Astrocyte (in vitro differentiated cells and primary cell): ENCODE measurements around the gene SUN2. TPM values are rescaled to one million over a fixed set of nuclear protein-coding genes. Genes with fewer than 3 reads are reported as not detected.
A peak's percentile ranks its signal among the peaks of the same experiment; 100 is the strongest.

Source experiments
- DNase-seq: peaks from one replicate; pipeline ENCODE4 v3.0.0-alpha.2; 2010; ENCODE audit warnings: low read depth
- FAIRE-seq: peaks from 2 replicates; lab custom pipeline; 2011; peaks lifted over from hg19 to GRCh38; lab: Jason Lieb, UNC
- H2AFZ ChIP-seq: 2 replicates; pipeline ENCODE4 v1.6.0; 2012; ENCODE audit warnings: low read depth, low read length, inconsistent platforms
- H3K27ac ChIP-seq: 2 replicates; pipeline ENCODE4 v1.5.1; 2011; ENCODE audit warnings: low read depth, low read length, inconsistent platforms
- H3K27me3 ChIP-seq: 2 replicates; pipeline ENCODE4 v1.6.0; 2011; ENCODE audit warnings: low read length, inconsistent platforms; ENCODE audit not compliant: insufficient read depth
- H3K36me3 ChIP-seq: 2 replicates; pipeline ENCODE4 v1.5.1; 2011; ENCODE audit warnings: low read length, inconsistent platforms; ENCODE audit not compliant: insufficient read depth
- H3K4me1 ChIP-seq: 2 replicates; pipeline ENCODE4 v1.5.1; 2011; ENCODE audit warnings: low read length, inconsistent platforms; ENCODE audit not compliant: insufficient read depth
- H3K4me2 ChIP-seq: 2 replicates; pipeline ENCODE4 v1.6.0; 2012; ENCODE audit warnings: low read length, inconsistent platforms
- H3K4me3 ChIP-seq: 2 replicates; pipeline ENCODE4 v1.5.1; 2011; ENCODE audit warnings: low read depth, mild to moderate bottlenecking, low read length, inconsistent platforms; ENCODE audit not compliant: insufficient read depth
- H3K79me2 ChIP-seq: 2 replicates; pipeline ENCODE4 v1.6.0; 2012; ENCODE audit warnings: mild to moderate bottlenecking, low read length, inconsistent platforms; ENCODE audit not compliant: insufficient read depth
- H3K9ac ChIP-seq: 2 replicates; pipeline ENCODE4 v1.6.0; 2012; ENCODE audit warnings: mild to moderate bottlenecking, low read length, inconsistent platforms
- H3K9me3 ChIP-seq: 2 replicates; pipeline ENCODE4 v1.5.1; 2012; ENCODE audit warnings: low read depth, mild to moderate bottlenecking, low read length, inconsistent platforms; ENCODE audit not compliant: insufficient read depth
- H4K20me1 ChIP-seq: 2 replicates; pipeline ENCODE4 v1.6.0; 2012; ENCODE audit warnings: low read length, inconsistent platforms; ENCODE audit not compliant: insufficient read depth
- H3K27ac Mint-ChIP-seq: one replicate; pipeline ENCODE4 v1.8.0; 2021; ENCODE audit warnings: mild to moderate bottlenecking, mixed read lengths; ENCODE audit not compliant: unreplicated experiment
- H3K27me3 Mint-ChIP-seq: one replicate; pipeline ENCODE4 v1.8.0; 2021; ENCODE audit warnings: low read depth, mixed read lengths; ENCODE audit not compliant: unreplicated experiment
- H3K36me3 Mint-ChIP-seq: one replicate; pipeline ENCODE4 v1.8.0; 2021; ENCODE audit warnings: low read depth, mixed read lengths; ENCODE audit not compliant: unreplicated experiment
- H3K4me1 Mint-ChIP-seq: one replicate; pipeline ENCODE4 v1.8.0; 2021; ENCODE audit warnings: low read depth, mixed read lengths; ENCODE audit not compliant: unreplicated experiment
- H3K4me3 Mint-ChIP-seq: one replicate; pipeline ENCODE4 v1.8.0; 2021; ENCODE audit warnings: mild to moderate bottlenecking, moderate library complexity, mixed read lengths; ENCODE audit not compliant: unreplicated experiment
- H3K9me3 Mint-ChIP-seq: one replicate; pipeline ENCODE4 v1.8.0; 2021; ENCODE audit warnings: mild to moderate bottlenecking, mixed read lengths; ENCODE audit not compliant: unreplicated experiment
- CTCF ChIP-seq: IDR thresholded peaks from 2 replicates; pipeline ENCODE4 v1.5.1; 2011; ENCODE audit warnings: low read depth, mild to moderate bottlenecking, inconsistent platforms, low read length, moderate library complexity; ENCODE audit not compliant: insufficient read depth
- EZH2 ChIP-seq: IDR thresholded peaks from 2 replicates; pipeline ENCODE4 v1.6.1; 2012; ENCODE audit warnings: mild to moderate bottlenecking, low read length, inconsistent platforms; ENCODE audit not compliant: insufficient read depth
- total RNA-seq: library from RNA; stranded (reverse); gene quantifications from 2 replicates; pipeline ENCODE4 v1.2.1, GENCODE V29; 2021

SUN2 gene
- total RNA-seq, 1 donor from 2014 or later = 46.5 TPM

- peaks cover 59% of the 10 kb centered on the region for H3K36me3 ChIP-seq
- H3K4me3 Mint-ChIP-seq = no peak overlapping the region
- H3K4me1 ChIP-seq = no peaks in the 10 kb centered on the region
- no peaks in the 10 kb centered on the region for H3K9me3 Mint-ChIP-seq
- TF ChIP-seq EZH2 = no peak
- TF ChIP-seq CTCF = no peak
- DNase-seq (no peak), FAIRE-seq (no peak)
- H3K9ac ChIP-seq = no peak overlapping the region
- no peak overlapping the region for H3K4me3 ChIP-seq
- H3K4me2 ChIP-seq = no peak overlapping the region
- no peak overlapping the region for H3K27ac Mint-ChIP-seq
- no peaks in the 10 kb centered on the region for H3K4me1 Mint-ChIP-seq
- H3K27me3 Mint-ChIP-seq = no peaks in the 10 kb centered on the region
- H4K20me1 ChIP-seq = peaks cover 31% of the 10 kb centered on the region
- H3K79me2 ChIP-seq = no peaks in the 10 kb centered on the region
- no peaks in the 10 kb centered on the region for H3K9me3 ChIP-seq
- no peaks in the 10 kb centered on the region for H3K27me3 ChIP-seq
- peaks cover 45% of the 10 kb centered on the region for H3K36me3 Mint-ChIP-seq
- no peak overlapping the region for H2AFZ ChIP-seq
- no peak overlapping the region for H3K27ac ChIP-seq
These were observed 29.7 kb downstream of the SUN2 start for GRCh38 chr22:38725900-38726655.

GRCh38 chr22:38724926-38725571 lies 30.7 kb downstream of the SUN2 start:
- FAIRE-seq = no peak
- Mint-ChIP-seq H3K27me3 (no peaks in the 10 kb centered on the region), H3K36me3 (peaks cover 36% of the 10 kb centered on the region), H3K9me3 (no peaks in the 10 kb centered on the region), H3K4me1 (no peaks in the 10 kb centered on the region), H3K4me3 (no peak overlapping the region), H3K27ac (no peak overlapping the region)
- TF ChIP-seq CTCF (peak; percentile 50), EZH2 (no peak)
- Histone ChIP-seq H3K79me2 (peaks cover 3% of the 10 kb centered on the region), H3K36me3 (peaks cover 61% of the 10 kb centered on the region), H3K9me3 (no peaks in the 10 kb centered on the region), H3K9ac (no peak overlapping the region), H3K4me3 (no peak overlapping the region), H4K20me1 (peaks cover 37% of the 10 kb centered on the region), H3K27ac (no peak overlapping the region), H3K27me3 (no peaks in the 10 kb centered on the region), H2AFZ (no peak overlapping the region), H3K4me1 (no peaks in the 10 kb centered on the region), H3K4me2 (no peak overlapping the region)
- no peak for DNase-seq

GRCh38 chr22:38724176-38724575 lies 31.6 kb downstream of the SUN2 start:
- peaks cover 5% of the 10 kb centered on the region for H3K4me1 ChIP-seq
- no peak overlapping the region for H2AFZ ChIP-seq
- H3K27ac Mint-ChIP-seq = no peak overlapping the region
- no peak overlapping the region for H3K4me2 ChIP-seq
- peaks cover 7% of the 10 kb centered on the region for H3K79me2 ChIP-seq
- H3K9ac ChIP-seq = no peak overlapping the region
- peaks cover 38% of the 10 kb centered on the region for H3K36me3 Mint-ChIP-seq
- H3K9me3 ChIP-seq = no peaks in the 10 kb centered on the region
- TF ChIP-seq CTCF (no peak), EZH2 (no peak)
- no peak overlapping the region for H3K4me3 ChIP-seq
- H3K36me3 ChIP-seq = peaks cover 55% of the 10 kb centered on the region
- no peaks in the 10 kb centered on the region for H3K9me3 Mint-ChIP-seq
- no peak for DNase-seq
- FAIRE-seq = no peak
- no peak overlapping the region for H3K27ac ChIP-seq
- no peaks in the 10 kb centered on the region for H3K4me1 Mint-ChIP-seq
- no peaks in the 10 kb centered on the region for H3K27me3 ChIP-seq
- H3K27me3 Mint-ChIP-seq = no peaks in the 10 kb centered on the region
- H3K4me3 Mint-ChIP-seq = no peak overlapping the region
- H4K20me1 ChIP-seq = peaks cover 41% of the 10 kb centered on the region
